Raji (cell line): ENCODE results near the gene DCAF15.

Experiments
- POLR2A ChIP-seq: IDR thresholded peaks from 2 replicates; pipeline ENCODE4 v1.6.1; 2011; ENCODE audit warnings: low read depth, low read length, control low read depth; ENCODE audit not compliant: insufficient read depth

The DCAF15 gene

DNA sequence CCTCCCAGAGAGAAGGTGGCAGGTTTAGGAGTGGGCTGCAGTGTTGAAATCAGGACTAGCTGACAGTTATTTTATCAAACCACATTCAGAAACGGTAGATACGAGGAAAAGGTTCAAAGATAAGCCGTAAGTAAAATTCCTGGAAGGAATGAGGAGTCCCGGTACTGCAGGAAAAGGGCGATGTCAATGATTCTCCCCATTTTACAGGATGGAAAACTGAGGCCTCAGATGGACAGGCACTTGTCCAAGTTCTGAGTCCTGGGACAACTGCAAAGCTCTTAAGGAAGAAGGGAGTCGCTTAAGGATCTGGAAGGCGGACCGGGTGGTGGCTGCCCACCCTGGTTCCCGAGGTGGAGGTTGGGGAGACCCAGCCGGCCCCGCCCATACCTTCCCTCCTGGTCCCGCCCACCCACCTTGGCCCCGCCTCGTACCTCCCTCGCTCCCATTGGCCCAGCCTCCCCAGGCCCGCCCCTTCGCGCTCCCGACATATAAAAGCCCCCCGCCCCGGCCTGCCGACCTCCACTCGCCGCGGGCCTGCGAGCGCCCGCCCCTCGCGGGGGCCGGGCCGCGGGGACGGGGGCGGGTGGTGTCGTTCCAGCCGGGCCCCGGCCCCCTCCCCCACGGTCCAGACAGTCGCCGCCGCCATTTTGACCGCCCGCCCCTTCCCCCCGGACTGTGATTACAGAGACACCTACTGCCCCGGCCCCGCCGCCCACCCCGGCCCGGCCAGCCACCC lies 53.2 kb downstream of the DCAF15 start:
- peak; percentile 43 for TF ChIP-seq POLR2A

DNA sequence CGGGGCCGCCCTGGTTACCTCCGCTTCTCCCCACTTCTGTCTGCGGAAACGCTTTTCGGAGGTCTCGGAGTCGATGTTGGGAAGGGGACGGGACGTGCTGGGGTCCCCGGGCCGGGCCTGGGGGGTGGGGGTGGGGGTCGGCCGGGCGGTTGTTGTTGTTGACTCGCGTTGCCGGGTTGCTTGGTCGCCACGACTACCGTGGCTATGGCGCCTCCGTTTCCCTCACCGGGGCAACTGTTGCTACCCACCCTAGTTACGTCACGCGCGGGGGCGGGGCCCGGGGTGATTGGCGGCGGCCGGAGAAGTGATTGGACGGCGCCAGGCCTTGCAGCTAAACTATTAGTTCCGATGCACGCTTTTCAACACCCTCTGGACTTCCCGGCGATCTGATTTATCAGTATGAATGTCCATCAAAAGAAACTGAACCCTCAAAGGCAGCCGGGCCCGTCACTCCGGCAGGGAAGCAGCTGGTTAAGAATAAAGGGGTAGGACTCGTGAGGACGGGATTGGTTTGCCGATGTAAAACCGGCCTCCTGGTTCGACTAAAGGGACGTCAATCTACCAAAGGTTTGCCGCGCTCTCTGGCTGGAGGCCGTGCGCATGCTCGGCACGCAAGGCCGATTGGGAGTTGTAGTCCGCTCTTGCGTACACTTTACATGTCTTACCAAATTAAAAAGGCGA lies 53.9 kb downstream of the DCAF15 start, which contains the start of gene RFX1:
TSS of gene RFX1 (minus strand) at position 236 of the 681 bp plus-strand sequence. CDS start 12,477 bp downstream, outside the sequence.
- peak; percentile 43 for TF ChIP-seq POLR2A

DNA sequence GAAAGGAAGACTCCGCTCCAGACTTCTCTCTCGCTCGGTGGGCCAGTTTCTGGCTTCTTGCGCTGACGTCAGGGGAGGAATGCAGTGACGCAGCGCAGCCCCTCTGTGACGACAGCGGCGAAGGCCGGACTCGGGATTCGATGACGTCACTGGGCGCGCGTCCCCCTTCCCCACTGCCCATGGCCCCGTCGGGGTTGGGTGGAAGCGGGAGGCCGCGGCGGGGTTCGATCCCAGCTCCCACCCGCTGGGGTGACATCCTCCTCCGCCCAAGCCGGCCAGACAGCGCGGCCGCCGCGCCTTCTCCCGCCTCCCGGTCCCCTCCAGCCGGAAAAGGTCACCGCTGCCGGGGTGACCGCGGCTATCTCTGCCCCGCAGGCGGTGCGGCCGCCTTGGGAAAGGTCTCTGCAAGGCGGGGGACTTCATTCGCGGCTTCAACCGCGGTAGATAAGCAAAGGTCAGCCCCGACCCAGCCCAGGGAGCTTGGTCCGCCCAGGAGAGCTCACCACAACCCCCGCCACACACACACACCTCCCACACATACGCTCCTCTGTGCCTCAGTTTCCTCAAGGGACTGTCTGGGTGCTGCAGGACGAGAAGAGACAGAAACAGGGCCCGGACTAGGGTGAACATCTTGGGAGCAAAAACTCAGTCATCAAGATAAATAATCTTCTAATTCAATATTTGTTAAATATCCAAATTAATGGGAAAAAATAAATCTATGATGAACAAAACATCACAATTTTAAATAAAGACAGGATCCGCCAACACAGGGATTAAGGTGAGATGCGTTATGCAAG lies 54.7 kb downstream of the DCAF15 start:
- TF ChIP-seq POLR2A = peak; percentile 53
